T-cell (primary cell): Measurements from ENCODE around the gene WASL. TPM values are rescaled to one million over a fixed set of nuclear protein-coding genes. Genes with fewer than 3 reads are reported as not detected.
"Not testable (repeated sequence)": the region's sequence is repeated elsewhere in the genome, so short reads cannot be mapped to it uniquely, and the experiment has no call there.

Experiments used
- ATAC-seq, 4 experiments: fragments of 200-7000 bp in 3 of 4; fragments of 150-1000 bp in 1 of 4; cut with Tn5 transposase; replicated peaks in 1 of 4; 1 replicate in 3 of 4; 2 replicates in 1 of 4; pipeline ENCODE4 v1.10.0; 2021; ENCODE audit warnings: moderate library complexity in 3 of 4, mild to moderate bottlenecking in 2 of 4, moderate number of reproducible peaks in 1 of 4
- CTCF ChIA-PET, 2 donors: fragments of 300-600 bp; sonication (Branson Sonifier 250); formaldehyde crosslinking; loops; one replicate each; lab custom pipeline; 2022; ENCODE audit warnings: antibody characterized with exemption in 2 of 2; lab: Charles Lee
- POLR2A ChIA-PET, 2 donors: fragments of 300-600 bp; sonication (Branson Sonifier 250); formaldehyde crosslinking; loops; one replicate each; lab custom pipeline; 2022; ENCODE audit warnings: antibody characterized with exemption in 2 of 2; lab: Charles Lee
- DNase-seq, 35 experiments: peaks; one replicate each; pipeline versions ENCODE4 v3.0.0 to v3.0.0-alpha.2; 2013 to 2023
- H3K27ac ChIP-seq: one replicate; pipeline ENCODE4 v1.5.1; 2013; ENCODE audit warnings: low read length
- H3K27me3 ChIP-seq, 2 experiments: replicated peaks in 1 of 2; 1 replicate in 1 of 2; 2 replicates in 1 of 2; pipeline versions ENCODE4 v1.6.1 to v1.7.0; 2013; ENCODE audit warnings: low read length in 1 of 2, mixed read lengths in 1 of 2; ENCODE audit not compliant: control insufficient read depth in 2 of 2, insufficient read depth in 2 of 2; ENCODE audit errors: extremely low read depth in 1 of 2
- H3K36me3 ChIP-seq, 2 donors: 1 replicate in 1 of 2; 2 replicates in 1 of 2; pipeline versions ENCODE4 v1.6.1 to v1.7.0; 2013; ENCODE audit warnings: low read length in 1 of 2; ENCODE audit not compliant: control insufficient read depth in 2 of 2, insufficient read depth in 1 of 2; ENCODE audit errors: extremely low read depth in 1 of 2
- H3K4me1 ChIP-seq, 2 experiments: 1 replicate in 1 of 2; 2 replicates in 1 of 2; pipeline versions ENCODE4 v1.6.1 to v1.7.0; 2013; ENCODE audit warnings: low read length in 2 of 2, mixed read lengths in 1 of 2; ENCODE audit not compliant: insufficient read depth in 2 of 2, control insufficient read depth in 1 of 2; ENCODE audit errors: extremely low read depth in 1 of 2
- H3K4me3 ChIP-seq, 2 donors: 1 replicate in 1 of 2; 2 replicates in 1 of 2; pipeline versions ENCODE4 v1.5.1 to v1.7.0; 2013; ENCODE audit warnings: mild to moderate bottlenecking in 2 of 2, low read length in 1 of 2, moderate library complexity in 1 of 2; ENCODE audit not compliant: control insufficient read depth in 1 of 2; ENCODE audit errors: extremely low read depth in 1 of 2
- H3K9me3 ChIP-seq: 2 replicates; pipeline ENCODE4 v1.7.0; 2013
- H3K27ac Mint-ChIP-seq, 2 donors: one replicate each; pipeline ENCODE4 v1.8.0; 2020 to 2021; ENCODE audit warnings: mild to moderate bottlenecking in 2 of 2, mixed read lengths in 2 of 2
- H3K27me3 Mint-ChIP-seq, 2 donors: one replicate each; pipeline ENCODE4 v1.8.0; 2021 to 2022; ENCODE audit warnings: mixed read lengths in 2 of 2
- H3K36me3 Mint-ChIP-seq: one replicate; pipeline ENCODE4 v1.8.0; 2021; ENCODE audit warnings: mixed read lengths
- H3K4me1 Mint-ChIP-seq, 3 donors: one replicate each; pipeline ENCODE4 v1.8.0; 2020 to 2022; ENCODE audit warnings: mixed read lengths in 3 of 3, mild to moderate bottlenecking in 1 of 3
- H3K4me3 Mint-ChIP-seq, 3 donors: one replicate each; pipeline ENCODE4 v1.8.0; 2020 to 2022; ENCODE audit warnings: mild to moderate bottlenecking in 3 of 3, mixed read lengths in 3 of 3, moderate library complexity in 3 of 3
- H3K9me3 Mint-ChIP-seq, 3 donors: one replicate each; pipeline ENCODE4 v1.8.0; 2020 to 2022; ENCODE audit warnings: mixed read lengths in 3 of 3
- WGBS: methylation state at CpG from one replicate; pipeline ENCODE4 v1.1.5; 2013; ENCODE audit warnings: missing lambda C conversion rate; ENCODE audit not compliant: insufficient coverage; 5-methylcytosine and 5-hydroxymethylcytosine counted together
- total RNA-seq, 35 experiments: library from RNA in 6 of 35; stranded (reverse) in 6 of 35; fragments of 120-200 nt in 1 of 35; gene quantifications; one replicate each; pipeline versions ENCODE4 v1.2.1 to v1.2.4 and lab custom pipeline; 2013 to 2026

Gene WASL
- total RNA-seq, 5 donors from 2014 or later (not counting 1 experiment from before 2014, with no cell fraction given) = 9.1 to 12.2 (median 9.8) TPM

- Histone ChIP-seq H3K36me3 (no peaks in the 10 kb centered on the region), H3K4me3 (no peak overlapping the region), H3K4me1 (no peaks in the 10 kb centered on the region), H3K27me3 (no peaks in the 10 kb centered on the region), H3K9me3 (no peaks in the 10 kb centered on the region), H3K27ac (no peak overlapping the region)
- H3K36me3 Mint-ChIP-seq = no peaks in the 10 kb centered on the region
- H3K4me1 Mint-ChIP-seq = no peaks in the 10 kb centered on the region
- ChIA-PET CTCF (interaction anchor here in 1 of 2 donors (1.4 kb wide), 1 partner anchor 11 kb away, joined by 4 read pairs; no protein-coding TSS in a partner anchor), POLR2A (no interaction called here)
- DNase-seq = no peak
- H3K4me3 Mint-ChIP-seq = no peak overlapping the region
- no peaks in the 10 kb centered on the region for H3K9me3 Mint-ChIP-seq
- 100% methylated on average over 1 of the region's 2 CpGs for WGBS
- H3K27ac Mint-ChIP-seq = no peak overlapping the region
- H3K27me3 Mint-ChIP-seq = peaks cover 18 to 25% of the 10 kb centered on the region in 2 donors
- ATAC-seq = no peak
These were observed 110.9 kb downstream of the WASL start for GRCh38 chr7:123637878-123638277.

GRCh38 chr7:123637203-123637602 lies 111.6 kb downstream of the WASL start:
- no peaks in the 10 kb centered on the region for H3K4me1 Mint-ChIP-seq
- H3K9me3 Mint-ChIP-seq = no peaks in the 10 kb centered on the region
- POLR2A ChIA-PET = interaction anchor here in 1 of 2 donors (0.5 to 1.2 kb wide), 2 partner anchors 11 to 12 kb away, joined by 3 to 4 read pairs; no protein-coding TSS in a partner anchor
- no peak overlapping the region for H3K27ac ChIP-seq
- no peak overlapping the region for H3K27ac Mint-ChIP-seq
- 70% methylated on average over 3 of the region's 3 CpGs for WGBS
- CTCF ChIA-PET = interaction anchor here (0.9 to 1.5 kb wide), 4 partner anchors 12 to 231 kb away, joined by 3 to 4 read pairs (median 4); no protein-coding TSS in a partner anchor
- no peaks in the 10 kb centered on the region for H3K27me3 ChIP-seq
- H3K36me3 Mint-ChIP-seq = no peaks in the 10 kb centered on the region
- no peak overlapping the region for H3K4me3 ChIP-seq
- H3K4me3 Mint-ChIP-seq = no peak overlapping the region
- H3K36me3 ChIP-seq = no peaks in the 10 kb centered on the region
- DNase-seq (no peak), ATAC-seq (no peak)
- H3K4me1 ChIP-seq = no peaks in the 10 kb centered on the region
- peaks cover 18 to 22% of the 10 kb centered on the region in 2 donors for H3K27me3 Mint-ChIP-seq
- H3K9me3 ChIP-seq = no peaks in the 10 kb centered on the region

GRCh38 chr7:123635551-123636359 lies 113.0 kb downstream of the WASL start:
- no peak overlapping the region for H3K27ac Mint-ChIP-seq
- H3K27me3 Mint-ChIP-seq = peaks cover 18 to 22% of the 10 kb centered on the region in 2 donors
- no peaks in the 10 kb centered on the region for H3K4me1 Mint-ChIP-seq
- Histone ChIP-seq H3K36me3 (no peaks in the 10 kb centered on the region), H3K4me1 (no peaks in the 10 kb centered on the region), H3K4me3 (no peak overlapping the region), H3K27me3 (no peaks in the 10 kb centered on the region), H3K9me3 (no peaks in the 10 kb centered on the region), H3K27ac (no peak overlapping the region)
- no CpG with 5 or more reads among the region's 4 CpGs for WGBS
- H3K4me3 Mint-ChIP-seq = no peak overlapping the region
- DNase-seq (peak in 1 of 35 experiments; percentile 24), ATAC-seq (no peak)
- ChIA-PET POLR2A (interaction anchor here (0.6 to 0.7 kb wide), 2 partner anchors 241 to 1394 kb away, joined by 3 to 5 read pairs; no protein-coding TSS in a partner anchor), CTCF (interaction anchor here (0.6 to 1.5 kb wide), 5 partner anchors 8 to 1220 kb away, joined by 3 to 16 read pairs (median 4); no protein-coding TSS in a partner anchor)
- H3K36me3 Mint-ChIP-seq = no peaks in the 10 kb centered on the region
- H3K9me3 Mint-ChIP-seq = no peaks in the 10 kb centered on the region

- H3K36me3 Mint-ChIP-seq, H3K4me3 Mint-ChIP-seq, H3K27ac Mint-ChIP-seq, H3K4me1 ChIP-seq, H3K27ac ChIP-seq, H3K4me3 ChIP-seq, POLR2A ChIA-PET, ATAC-seq, H3K9me3 Mint-ChIP-seq, H3K36me3 ChIP-seq, DNase-seq, H3K9me3 ChIP-seq, H3K4me1 Mint-ChIP-seq, H3K27me3 ChIP-seq: not testable (repeated sequence)
- CTCF ChIA-PET = interaction anchor here (0.5 to 0.8 kb wide), 4 partner anchors 10 to 50 kb away, joined by 3 to 4 read pairs (median 4); no protein-coding TSS in a partner anchor
- WGBS = no CpG with 5 or more reads among the region's 2 CpGs
- H3K27me3 Mint-ChIP-seq = peaks cover 20 to 26% of the 10 kb centered on the region in 2 donors
These were observed 114.7 kb downstream of the WASL start for GRCh38 chr7:123634011-123634573.

GRCh38 chr7:123633553-123633952 lies 115.2 kb downstream of the WASL start:
- Histone ChIP-seq H3K27ac (no peak overlapping the region), H3K9me3 (no peaks in the 10 kb centered on the region), H3K4me3 (no peak overlapping the region), H3K27me3 (no peaks in the 10 kb centered on the region), H3K36me3 (no peaks in the 10 kb centered on the region), H3K4me1 (no peaks in the 10 kb centered on the region)
- no CpG with 5 or more reads among the region's 7 CpGs for WGBS
- ChIA-PET POLR2A (no interaction called here), CTCF (interaction anchor here (0.6 kb wide), 2 partner anchors 19 to 51 kb away, joined by 3 to 4 read pairs; no protein-coding TSS in a partner anchor)
- no peaks in the 10 kb centered on the region for H3K36me3 Mint-ChIP-seq
- DNase-seq (no peak), ATAC-seq (no peak)
- no peak overlapping the region for H3K27ac Mint-ChIP-seq
- H3K9me3 Mint-ChIP-seq = no peaks in the 10 kb centered on the region
- no peak overlapping the region for H3K4me3 Mint-ChIP-seq
- H3K27me3 Mint-ChIP-seq = peaks cover 17 to 27% of the 10 kb centered on the region in 2 donors
- H3K4me1 Mint-ChIP-seq = no peaks in the 10 kb centered on the region

GRCh38 chr7:123632808-123633207 lies 116.0 kb downstream of the WASL start:
- H3K27ac Mint-ChIP-seq = no peak overlapping the region
- 80% methylated on average over 1 of the region's 2 CpGs for WGBS
- Histone ChIP-seq H3K36me3 (no peaks in the 10 kb centered on the region), H3K4me3 (no peak overlapping the region), H3K4me1 (no peaks in the 10 kb centered on the region), H3K27me3 (no peaks in the 10 kb centered on the region), H3K9me3 (no peaks in the 10 kb centered on the region), H3K27ac (no peak overlapping the region)
- peaks cover 12 to 31% of the 10 kb centered on the region in 2 donors for H3K27me3 Mint-ChIP-seq
- no peaks in the 10 kb centered on the region for H3K4me1 Mint-ChIP-seq
- POLR2A ChIA-PET = interaction anchor here in 1 of 2 donors (0.6 kb wide), 1 partner anchor 1680 kb away, joined by 5 read pairs; no protein-coding TSS in a partner anchor
- no peaks in the 10 kb centered on the region for H3K36me3 Mint-ChIP-seq
- no peak for ATAC-seq
- H3K4me3 Mint-ChIP-seq = no peak overlapping the region
- no peak for DNase-seq
- CTCF ChIA-PET = no interaction called here
- no peaks in the 10 kb centered on the region for H3K9me3 Mint-ChIP-seq
